MM.1S (cell line): ENCODE data around the gene HCN2.

Experiments
- CTCF ChIP-seq: fragments of 300-600 bp; sonication (generic); IDR thresholded peaks from 2 replicates; pipeline ENCODE4 v1.5.1; 2016; ENCODE audit warnings: antibody characterized with exemption, low read length, mixed read lengths
- EZH2 ChIP-seq: fragments of 300-600 bp; sonication (generic); optimal IDR thresholded peaks from 2 replicates; pipeline ENCODE3; 2017; ENCODE audit warnings: low read depth, mild to moderate bottlenecking, antibody characterized with exemption, low read length, mixed read lengths
- EZH2phosphoT487 ChIP-seq: fragments of 300-600 bp; sonication (generic); IDR thresholded peaks from 2 replicates; pipeline ENCODE4 v1.6.1; 2018; ENCODE audit warnings: antibody characterized with exemption, low read length

GRCh38 chr19:652467-653389, 63.0 kb downstream of the HCN2 start:
- TF ChIP-seq CTCF: no peak
- no peak for TF ChIP-seq EZH2
- TF ChIP-seq EZH2phosphoT487: no peak
